Activated CD8-positive, alpha-beta memory T cell treated with anti-CD3 and anti-CD28 coated beads, Interleukin-2, amount 50 U/mL, for 1 hour (primary cell): ENCODE data around the gene ZDHHC7.

Experiments used
- DNase-seq: peaks from one replicate; pipeline ENCODE4 v3.0.0-alpha.2; 2020; ENCODE audit errors: extremely low read depth

Gene ZDHHC7

GRCh38 chr16:84993926-84994325 lies 17.4 kb downstream of the ZDHHC7 start:
- DNase-seq: no peak

DNA sequence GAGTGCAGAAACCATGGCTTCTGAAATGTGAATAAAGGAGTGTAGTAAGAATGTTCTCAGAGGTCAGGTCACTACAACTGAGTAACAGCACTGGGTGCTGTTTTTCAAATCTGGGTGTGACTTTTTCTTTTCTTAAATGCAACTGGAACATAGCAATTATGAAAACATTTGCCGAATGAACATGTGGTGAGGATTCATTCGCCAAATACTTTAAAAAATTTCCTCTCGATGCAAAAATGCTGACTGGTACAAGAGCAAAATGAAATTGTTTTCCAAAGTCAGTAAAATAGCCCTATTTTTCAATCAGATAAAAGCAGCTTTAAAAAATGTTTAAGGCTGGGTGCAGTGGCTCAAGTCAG lies 18.6 kb downstream of the ZDHHC7 start:
- DNase-seq: no peak

- no peak for DNase-seq
Measured at GRCh38 chr16:84990782-84991181, 20.6 kb downstream of the ZDHHC7 start.

- DNase-seq: no peak
Measured at GRCh38 chr16:84989749-84990620, 21.4 kb downstream of the ZDHHC7 start.

GRCh38 chr16:84988328-84989080 lies 22.8 kb downstream of the ZDHHC7 start:
- DNase-seq: no peak

DNA sequence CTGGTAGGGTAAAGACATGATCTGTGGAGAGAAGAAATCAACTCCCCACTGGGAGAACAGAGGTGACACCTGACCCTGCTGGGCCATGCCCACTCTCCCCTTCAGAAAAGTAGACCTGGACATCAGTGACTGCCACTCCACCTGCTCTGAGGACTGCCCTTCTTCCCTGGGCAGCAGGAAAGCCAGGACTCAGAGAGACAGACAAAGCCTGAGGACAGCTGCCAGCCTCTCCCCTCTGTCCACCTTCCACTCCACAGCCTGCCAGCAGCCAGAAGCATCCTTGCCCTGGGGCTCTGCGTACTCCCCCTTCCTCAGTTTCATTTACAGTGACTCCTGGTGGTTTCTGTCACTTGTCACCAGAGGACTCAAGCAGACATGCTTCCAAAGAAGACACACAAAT lies 24.5 kb downstream of the ZDHHC7 start:
- no peak for DNase-seq

GRCh38 chr16:84986102-84986501 lies 25.2 kb downstream of the ZDHHC7 start:
- DNase-seq: no peak

GRCh38 chr16:84985079-84986065 lies 26.0 kb downstream of the ZDHHC7 start:
- DNase-seq: no peak

- no peak for DNase-seq
Measured at GRCh38 chr16:84982434-84982833, 28.9 kb downstream of the ZDHHC7 start.

DNA sequence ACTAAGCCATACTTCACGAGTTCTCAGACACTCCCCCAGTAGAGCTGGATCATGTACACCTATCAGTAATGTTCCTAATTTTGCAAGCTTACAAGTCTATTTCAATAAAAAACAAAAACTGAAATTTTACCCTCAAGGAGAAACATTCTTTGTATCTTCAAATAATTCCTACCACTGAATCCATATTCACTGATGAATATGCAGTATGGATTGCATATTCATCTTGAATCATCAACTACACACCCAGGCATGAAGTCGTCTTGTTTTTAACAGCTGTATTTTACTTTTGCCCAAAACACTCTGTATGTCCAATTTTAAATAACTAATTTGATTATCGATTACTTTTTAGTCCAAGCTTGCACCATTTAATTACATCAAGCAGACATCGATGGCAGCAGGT lies 31.8 kb downstream of the ZDHHC7 start:
- no peak for DNase-seq

- no peak for DNase-seq
Measured at GRCh38 chr16:84976644-84977400, 34.5 kb downstream of the ZDHHC7 start.

DNA sequence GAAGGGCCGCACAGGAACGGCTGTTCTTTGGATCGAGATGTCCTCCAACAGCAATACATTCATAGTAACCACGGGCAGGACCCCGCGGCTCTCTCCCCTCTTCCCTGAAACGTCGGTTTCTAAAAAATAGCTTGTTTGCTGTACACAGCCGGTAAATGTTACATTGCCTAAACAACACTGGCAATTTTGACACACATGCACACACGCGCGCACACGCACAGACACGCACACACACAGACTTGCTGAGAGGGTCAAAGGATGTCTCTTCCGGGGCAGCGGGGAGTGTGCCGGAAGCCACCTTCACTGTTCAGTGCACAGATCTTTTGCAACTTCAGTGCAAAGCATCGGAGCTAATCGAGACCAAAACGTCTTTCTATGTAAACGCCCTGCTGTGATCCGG lies 35.8 kb downstream of the ZDHHC7 start:
- no peak for DNase-seq

DNA sequence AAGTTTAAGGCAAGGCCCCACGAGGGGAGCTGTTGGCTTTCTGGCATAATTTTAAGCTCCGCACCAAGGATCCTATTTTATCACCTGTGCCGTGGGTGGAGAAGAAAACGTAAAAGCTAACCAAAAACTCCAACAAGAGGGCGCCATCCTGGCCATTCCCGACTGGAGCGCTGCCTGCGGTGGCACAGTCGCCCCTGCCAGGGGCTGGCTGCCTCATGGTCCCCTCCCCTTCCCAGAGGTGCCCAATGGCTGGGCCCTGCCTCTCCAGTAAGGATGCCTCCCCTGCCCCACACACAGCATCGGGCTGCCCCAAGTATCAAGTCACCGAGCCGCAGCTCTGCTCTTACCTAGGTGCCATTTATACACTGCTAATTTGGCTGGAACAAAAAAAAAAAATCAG lies 36.3 kb downstream of the ZDHHC7 start:
- no peak for DNase-seq

GRCh38 chr16:84973776-84974523 lies 37.4 kb downstream of the ZDHHC7 start:
- DNase-seq: no peak

- DNase-seq: no peak
Measured at GRCh38 chr16:84973236-84973635, 38.1 kb downstream of the ZDHHC7 start.

DNA sequence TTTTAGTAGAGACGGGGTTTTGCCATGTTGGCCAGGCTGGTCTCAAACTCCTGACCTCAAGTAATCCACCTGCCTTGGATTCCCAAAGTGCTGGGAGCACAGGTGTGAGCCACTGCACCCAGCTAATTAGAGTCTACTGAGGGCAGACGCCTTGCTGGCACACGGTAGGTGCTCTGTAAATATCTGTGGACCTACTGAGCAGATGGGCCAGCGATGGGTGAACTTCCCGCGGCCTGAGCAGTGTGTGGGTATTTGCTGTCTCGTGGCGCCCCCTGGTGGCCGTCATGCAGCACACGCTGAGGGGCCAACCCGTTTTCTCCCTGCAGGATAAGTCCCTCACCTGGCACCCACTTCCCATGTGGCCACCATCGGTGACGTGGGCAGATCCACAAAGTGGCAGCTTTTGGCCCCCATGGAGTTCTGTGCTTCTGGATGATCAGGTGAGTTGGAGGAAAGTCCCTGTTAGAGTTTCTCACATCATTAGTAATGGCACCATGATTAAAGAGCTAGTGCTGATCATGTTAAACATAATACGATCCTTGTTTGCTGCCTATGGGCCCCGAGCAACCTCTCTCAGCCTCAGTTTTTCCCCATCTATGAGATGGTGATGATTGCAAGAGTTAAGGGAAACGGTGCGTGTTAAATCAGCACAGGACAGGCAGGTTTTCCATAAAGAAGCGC lies 40.7 kb downstream of the ZDHHC7 start:
- DNase-seq: peak; percentile 38

DNA sequence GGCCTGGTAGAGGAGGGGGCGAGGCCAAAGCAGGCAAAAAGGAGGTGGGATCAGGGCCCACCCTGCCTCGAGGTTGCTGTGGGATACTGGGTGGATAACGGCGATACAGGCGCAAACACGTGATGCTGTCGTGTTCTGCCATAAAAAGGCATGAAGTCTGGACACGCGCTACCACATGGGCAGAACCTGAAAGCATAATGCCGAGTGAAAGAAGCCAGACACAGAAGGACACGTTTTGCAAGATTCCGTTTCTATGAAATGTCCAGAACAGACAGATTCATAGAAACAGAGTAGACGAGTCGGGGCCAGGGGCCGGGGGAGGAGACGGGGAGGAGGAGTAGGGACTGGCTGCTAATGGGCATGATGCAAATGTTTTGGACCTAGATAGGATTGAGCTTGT lies 43.5 kb downstream of the ZDHHC7 start:
- DNase-seq: no peak

DNA sequence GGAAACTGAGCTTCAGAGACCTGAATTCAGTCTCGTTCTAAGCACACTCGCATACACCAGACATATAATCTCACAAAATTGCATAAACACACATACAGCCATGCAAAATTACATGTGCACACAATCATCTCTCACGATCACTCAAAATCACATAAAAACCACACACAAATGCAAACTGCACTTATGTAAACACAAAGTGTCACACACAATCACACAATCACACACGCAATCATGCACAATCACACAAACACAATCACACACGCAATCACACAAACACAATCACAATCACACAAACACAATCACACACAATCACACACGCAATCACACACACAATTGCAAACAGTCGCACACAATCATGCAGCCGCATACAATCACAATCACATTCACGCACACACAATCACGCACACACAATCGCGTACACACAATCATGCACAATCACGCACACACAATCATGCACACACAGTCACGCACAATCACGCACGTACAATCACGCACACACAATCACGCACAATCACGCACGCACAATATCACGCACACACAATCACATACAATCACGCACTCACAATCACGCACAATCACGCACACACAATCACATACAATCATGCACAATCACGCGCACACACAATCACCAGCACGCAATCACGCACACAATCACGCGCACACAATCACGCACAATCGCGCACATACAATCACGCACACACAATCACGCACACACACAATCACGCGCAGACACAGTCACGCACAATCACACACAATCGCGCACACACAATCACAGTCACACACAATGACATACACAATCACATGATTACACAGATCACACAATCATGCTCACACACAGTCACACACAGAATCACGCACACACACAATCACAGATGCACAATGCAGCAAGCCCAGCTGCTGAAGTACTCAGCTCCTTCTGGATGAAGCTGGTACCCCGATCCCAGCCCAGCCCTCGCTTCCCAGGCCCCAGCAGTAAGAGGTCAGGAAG lies 45.6 kb downstream of the ZDHHC7 start:
- no peak for DNase-seq
